HG02763 (cell line): ENCODE results near the gene VAT1L.

Experiments used
- ATAC-seq: cut with Tn5 transposase; IDR thresholded peaks from one replicate; pipeline ENCODE4 v1.9.1; 2021; ENCODE audit warnings: mild to moderate bottlenecking, moderate library complexity; ENCODE audit not compliant: unreplicated experiment

Gene VAT1L, protein sequence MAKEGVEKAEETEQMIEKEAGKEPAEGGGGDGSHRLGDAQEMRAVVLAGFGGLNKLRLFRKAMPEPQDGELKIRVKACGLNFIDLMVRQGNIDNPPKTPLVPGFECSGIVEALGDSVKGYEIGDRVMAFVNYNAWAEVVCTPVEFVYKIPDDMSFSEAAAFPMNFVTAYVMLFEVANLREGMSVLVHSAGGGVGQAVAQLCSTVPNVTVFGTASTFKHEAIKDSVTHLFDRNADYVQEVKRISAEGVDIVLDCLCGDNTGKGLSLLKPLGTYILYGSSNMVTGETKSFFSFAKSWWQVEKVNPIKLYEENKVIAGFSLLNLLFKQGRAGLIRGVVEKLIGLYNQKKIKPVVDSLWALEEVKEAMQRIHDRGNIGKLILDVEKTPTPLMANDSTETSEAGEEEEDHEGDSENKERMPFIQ

DNA sequence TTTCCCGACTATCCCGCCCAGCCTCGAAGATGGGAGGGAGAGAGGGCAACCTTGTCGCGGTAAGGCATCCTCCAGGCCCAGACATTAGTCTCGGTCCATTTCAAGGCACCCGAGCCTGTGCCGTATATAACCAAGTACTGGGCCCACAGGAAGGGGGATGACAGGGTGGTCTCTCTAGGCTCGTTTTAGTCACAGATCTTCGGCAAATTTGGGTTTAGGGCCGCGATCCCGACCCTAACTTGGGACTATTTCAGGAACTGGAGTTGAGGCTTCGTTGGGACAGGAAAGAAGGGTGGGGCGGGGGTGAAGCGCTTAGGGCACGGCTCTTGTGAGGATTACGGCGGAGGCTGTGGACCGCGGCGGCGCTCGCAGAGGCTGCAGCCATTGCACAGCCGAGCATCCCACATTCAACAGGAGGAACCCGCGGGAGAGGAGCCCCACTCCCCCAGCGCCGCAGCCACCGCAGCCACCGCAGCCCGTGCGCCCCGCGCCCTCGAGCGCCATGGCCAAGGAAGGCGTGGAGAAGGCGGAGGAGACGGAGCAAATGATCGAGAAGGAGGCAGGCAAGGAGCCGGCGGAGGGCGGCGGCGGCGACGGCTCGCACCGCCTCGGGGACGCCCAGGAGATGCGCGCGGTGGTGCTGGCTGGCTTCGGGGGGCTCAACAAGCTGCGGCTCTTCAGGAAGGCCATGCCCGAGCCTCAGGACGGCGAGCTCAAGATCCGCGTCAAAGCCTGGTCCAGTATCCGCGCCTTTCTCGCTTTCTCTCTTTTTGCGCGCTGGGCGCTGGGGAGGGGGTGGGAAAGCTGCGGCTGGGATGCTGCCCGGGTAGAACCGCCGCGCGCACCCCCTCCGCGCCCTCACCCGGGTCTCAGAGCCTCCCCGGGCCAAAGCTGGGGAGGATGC is at the start of gene VAT1L:
VAT1L (plus strand) TSS at position 384 of the 904 bp plus-strand sequence; CDS start at position 503, 119 bp downstream.
- no peak for ATAC-seq

DNA sequence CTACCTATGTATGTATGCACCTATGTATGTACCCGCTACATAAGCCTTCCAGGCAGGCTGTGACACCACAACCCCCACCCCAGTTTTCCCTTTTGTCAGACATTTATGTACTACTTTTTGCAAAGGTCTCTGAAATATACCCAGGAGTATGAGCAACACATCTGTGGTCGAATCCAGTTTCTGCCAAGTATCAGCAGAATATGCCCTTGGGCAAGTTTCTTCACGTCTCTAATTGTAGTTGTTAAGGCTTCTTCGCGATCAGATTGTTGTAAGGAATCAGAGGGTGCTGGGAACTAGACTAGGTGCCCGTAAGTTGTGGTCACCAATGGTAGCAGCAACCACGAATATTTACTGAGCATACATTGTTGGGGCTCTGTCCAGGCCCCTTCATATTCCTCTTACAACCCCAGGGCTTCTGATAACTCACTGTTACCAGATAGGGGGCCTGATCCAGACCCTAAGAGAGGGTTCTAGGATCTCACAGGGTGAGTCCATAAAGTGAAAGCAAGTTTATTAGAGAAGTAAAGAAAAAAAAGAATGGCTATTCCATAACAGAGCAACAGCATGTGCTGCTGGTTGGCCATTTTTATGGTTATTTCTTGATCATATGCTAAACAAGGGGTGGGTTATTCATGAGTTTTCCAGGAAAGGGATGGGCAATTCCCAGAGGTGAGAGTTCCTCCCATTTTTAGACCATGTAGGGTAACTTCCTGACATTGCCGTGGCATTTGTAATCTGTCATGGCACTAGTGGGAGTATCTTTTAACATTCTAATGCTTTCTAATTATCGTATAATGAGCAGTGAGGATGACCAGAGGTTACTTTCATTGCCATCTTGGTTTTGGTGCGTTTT is 49.4 kb upstream of the VAT1L start:
- no peak for ATAC-seq

DNA sequence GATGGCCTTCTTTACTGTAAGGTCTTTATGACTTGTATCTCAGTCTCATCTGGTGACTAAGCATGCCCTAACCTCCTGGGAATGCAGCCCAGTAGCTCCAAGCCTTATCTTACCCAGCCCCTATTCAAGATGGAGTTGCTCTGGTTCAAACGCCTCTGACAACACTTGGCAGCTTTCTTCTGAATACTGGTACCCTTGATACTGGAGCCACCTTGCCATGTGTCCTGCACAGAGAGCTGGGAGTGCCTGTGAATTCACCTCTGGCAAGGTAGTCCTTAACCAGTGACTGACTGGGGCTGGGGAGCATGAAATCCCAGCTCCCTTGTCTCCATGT is 48.8 kb upstream of the VAT1L start:
- no peak for ATAC-seq

DNA sequence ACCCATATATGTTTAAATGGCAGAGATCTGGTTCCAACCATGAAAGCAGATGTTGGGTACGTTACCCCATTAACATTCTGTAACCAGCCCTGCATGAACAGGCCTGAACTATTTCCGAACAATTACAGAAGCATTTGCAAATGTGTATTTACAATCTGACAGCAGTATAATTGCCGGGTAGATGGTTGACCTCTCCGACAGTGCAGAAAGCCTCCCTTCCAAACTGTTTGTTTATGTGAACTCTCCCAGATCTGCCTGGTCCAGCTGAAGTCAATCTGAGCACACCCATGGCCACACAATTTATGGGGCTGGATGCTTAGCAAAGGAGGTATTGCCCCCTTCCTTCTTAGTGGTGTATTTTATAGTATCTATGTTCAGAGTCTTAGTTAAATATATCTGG is 44.2 kb upstream of the VAT1L start:
- ATAC-seq, result no peak

DNA sequence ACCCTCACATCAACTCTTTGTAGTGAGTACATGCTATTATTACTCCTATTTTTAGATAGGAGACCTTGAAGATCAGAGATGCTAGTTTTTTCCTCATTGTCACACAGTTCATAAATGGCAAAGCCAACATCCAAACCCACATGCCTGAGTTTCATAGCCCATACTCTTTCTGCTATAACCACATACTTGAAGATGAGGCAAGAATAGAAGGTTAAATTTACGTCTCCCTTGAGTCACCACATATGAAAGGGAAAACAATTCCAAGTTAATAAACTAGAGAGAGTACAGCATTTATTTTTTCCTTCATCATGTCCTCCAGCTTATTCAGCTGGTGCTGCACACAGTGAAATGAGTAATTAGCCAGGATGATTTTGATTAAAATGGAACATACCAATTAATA is 42.4 kb upstream of the VAT1L start:
- no peak for ATAC-seq

DNA sequence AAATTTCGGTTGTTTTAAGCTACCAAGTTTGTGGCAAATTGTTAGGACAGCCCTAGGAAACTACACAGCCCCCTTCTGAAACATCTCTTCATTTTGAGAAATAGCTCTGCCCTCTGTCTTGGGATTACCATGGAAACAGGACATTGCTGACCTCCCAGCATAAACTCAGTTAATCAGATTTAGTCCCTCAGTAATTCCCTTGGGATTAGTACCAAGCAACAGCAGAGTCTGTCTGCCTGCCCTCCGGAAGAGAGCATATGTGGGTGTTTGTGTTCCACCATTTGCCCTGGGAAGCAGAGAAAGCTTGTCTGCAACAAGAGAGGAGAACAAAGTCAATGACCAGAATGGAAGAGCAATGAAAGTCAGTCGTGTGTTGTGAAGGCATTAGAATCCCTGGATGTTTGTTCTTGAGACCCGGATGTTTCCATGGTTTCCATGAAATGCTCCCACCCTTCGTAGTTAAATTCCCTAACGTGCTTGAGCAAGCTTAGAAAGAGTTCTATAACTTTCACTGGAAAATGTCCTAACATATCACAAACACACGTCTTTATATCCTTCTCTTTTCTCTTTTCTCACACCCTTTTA is 39.9 kb upstream of the VAT1L start:
- no peak for ATAC-seq

DNA sequence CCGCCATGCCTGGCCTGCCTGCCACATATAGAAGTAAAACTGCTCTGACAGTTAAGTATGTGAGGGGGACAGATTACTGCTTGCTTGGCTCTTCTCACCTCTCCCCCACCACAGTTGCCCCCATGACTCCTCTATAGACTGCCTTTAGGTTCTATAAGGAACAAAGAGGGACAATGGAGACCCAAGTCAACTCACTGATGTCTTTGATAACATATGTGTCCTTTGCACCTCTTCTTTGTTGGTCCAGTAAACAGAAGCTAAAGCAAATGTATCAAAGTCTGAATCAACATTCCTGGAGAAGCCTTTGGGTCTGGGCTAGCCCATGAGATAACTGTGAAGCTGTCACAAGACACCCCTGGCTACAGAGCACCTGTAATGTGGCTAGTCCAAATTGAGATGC is 38.9 kb upstream of the VAT1L start:
- no peak for ATAC-seq

DNA sequence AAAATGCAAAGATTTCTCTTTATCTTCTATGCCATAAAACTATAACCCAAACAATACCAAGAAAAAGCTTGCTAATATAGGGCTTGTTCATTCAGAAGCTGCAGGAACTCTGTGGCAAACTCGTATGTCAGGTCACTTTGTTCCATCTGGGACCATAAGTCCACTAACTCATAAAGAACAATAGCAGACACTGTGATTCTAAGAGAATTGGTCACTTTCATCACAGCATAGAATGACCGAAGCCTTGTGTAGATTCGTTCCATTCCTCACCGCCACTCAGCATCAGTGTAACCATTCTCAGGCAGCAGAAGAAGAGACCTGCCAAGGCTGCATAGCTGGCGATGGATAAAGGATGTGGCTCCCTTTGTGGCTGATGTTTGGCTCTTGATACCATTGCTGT is 30.3 kb upstream of the VAT1L start:
- ATAC-seq, result no peak

DNA sequence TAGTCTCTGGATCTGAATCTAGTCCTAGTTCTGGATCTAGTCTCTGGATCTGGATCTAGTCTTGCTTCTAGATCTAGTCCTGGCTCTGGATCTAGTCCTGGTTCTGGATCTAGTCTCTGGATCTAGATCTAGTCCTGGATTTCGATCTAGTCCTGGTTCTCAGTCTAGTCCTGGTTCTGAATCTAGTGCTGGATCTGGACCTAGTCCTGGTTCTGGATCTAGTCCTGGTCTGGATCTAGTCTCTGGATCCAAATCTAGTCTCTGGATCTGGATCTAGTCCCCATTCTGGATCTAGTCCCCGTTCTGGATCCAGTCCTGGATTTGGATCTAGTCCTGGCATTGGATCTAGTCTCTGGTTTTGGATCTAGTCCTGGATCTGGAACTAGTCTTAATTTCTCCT is 29.9 kb upstream of the VAT1L start:
- no peak for ATAC-seq

DNA sequence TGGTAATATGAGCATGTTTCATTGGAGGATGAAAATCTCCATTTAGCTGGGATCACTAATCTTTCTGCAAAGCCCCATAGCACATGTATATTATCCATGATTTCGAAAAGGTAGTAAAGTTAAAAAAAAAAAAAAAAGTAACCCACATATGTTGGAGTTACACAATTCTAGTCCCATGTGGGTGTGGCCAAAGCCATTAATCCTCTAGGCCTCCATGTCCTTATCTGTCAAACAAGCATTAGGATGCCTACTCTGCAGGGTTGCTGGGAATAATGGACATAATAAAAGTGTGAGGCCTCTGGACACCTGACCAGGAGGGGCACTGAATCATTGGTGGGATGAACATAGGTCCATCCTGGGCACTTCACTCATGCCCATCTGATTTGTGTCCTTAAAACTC is 29.2 kb upstream of the VAT1L start:
- no peak for ATAC-seq

DNA sequence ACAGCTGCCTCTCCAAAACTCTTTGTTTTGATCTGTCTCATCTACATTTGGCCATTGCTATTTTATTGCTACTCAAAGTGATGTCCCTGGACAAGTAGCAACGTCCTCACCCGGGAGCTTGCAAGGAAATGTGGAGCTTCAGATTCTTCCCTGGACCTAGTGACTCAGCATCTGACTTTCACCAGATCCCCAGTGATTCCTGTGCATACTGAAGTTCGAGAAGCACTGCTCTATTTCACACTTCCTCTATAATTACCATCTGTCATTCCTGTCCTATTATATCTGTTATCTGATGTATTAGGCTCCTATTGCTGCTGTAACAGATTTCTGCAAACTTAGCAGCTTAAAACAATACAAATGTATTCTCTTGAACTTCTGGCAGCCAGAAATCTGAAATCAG is 28.5 kb upstream of the VAT1L start:
- ATAC-seq, result no peak

DNA sequence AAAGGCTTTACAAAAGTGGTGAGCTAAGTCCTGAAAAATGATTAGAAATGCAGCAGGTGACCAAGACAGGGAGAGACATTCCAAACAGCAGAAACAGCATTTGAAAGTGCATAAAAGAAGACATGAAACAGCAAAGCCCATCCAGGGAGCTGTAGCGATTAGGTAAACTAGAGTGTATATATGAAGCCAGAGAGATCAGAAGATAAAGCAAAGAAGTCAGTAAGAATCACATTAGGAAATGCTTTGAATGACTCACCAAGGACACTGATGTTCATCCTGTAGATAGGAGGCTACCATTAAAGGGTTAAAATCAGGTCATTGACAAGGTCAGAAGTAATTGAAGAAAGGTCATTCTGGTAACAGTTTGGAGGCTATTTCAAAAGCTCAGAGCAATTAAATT is 27.6 kb upstream of the VAT1L start:
- ATAC-seq, result no peak

DNA sequence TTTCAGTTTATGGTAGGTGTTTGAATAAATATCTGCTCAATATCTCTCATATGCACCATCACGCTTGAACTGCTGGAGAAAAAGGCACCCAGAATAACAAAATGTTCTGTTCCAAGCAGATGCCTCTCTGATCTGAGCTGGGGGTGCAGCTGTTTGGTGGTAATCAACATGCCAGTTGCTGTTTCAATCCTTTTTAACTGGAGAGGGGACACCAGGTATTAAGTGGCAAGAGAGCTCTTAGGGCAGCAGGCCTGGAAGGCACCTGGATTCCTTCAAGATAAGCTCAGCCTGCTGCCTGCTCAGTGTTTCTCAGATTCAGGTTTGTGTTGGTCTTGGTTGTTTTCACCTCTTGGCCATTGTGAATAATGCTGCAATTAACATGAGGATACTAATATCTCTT is 27.2 kb upstream of the VAT1L start:
- ATAC-seq, result no peak

DNA sequence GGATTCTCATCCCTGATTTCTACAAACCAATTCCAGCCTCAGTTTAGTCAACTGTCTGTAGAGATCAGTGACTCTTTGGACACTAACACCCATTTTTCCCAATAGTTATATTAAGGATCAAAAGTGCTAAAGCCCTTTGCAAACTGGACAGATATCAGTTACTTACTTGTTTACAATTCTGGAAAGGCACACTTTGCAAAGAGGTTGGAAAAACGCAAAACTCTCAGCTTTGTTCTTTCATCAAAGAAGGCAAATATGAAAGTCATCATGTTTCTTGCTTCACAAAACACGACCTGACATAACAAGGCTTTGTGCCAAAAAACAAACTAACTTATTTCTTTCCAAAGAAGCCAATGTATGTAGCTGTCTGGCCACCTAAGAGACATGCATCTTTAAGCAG is 26.1 kb upstream of the VAT1L start:
- no peak for ATAC-seq

DNA sequence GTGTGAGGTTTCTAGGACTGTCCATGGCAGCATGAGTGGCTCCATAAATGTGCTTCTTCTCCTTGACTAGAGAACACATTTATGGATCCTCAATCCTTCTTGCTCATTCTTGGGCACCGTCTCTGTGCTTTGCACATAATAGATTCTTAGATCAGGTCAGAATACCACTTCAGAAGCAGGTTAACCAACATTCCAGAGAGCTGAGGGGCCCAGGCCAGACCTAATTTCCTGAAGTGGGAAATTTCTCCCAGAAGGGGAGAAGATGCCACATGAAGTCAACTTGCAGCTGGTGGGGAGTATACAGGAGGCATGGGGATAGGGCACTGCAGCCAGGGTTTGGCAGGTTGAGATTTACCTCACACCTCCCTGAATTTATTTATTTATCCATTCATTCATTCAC is 24.4 kb upstream of the VAT1L start:
- no peak for ATAC-seq

DNA sequence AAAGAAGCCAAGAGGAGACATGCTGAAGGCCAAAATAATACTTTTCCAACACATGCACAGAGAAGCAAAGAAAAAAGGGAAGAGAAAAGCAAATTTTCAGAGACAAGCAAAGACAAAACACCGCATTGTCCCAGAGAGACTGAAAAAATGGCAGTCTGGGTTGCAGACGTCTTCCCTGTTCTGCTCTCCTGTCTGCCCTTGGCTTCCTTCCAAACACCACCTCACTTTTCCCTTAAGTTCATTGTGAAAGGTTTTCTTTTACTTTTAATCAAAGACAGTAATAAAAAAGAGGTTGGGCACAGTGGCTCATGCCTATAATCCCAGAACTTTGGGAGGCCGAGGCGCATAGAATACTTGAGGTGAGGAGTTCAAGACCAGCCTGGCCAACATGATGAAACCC is 21.2 kb upstream of the VAT1L start:
- ATAC-seq, result no peak

DNA sequence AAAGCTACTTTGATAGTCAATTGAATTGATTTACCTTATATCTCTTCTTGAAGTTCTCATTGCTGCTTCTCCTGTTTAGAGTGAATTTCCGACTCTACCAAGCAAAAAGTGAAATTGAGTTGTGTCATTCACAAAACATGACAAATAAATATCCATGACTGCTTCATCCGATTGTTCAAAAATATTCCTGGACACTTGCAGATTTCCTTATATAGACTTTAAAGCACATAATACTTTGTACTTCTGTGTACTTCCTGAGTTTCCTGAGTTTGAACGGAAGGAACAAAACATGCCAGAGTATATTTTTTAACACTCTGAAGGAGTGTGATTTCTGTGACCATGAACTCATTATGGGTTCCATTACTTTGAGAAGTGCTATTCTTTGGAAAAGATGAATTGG is 20.5 kb upstream of the VAT1L start:
- ATAC-seq, result no peak

DNA sequence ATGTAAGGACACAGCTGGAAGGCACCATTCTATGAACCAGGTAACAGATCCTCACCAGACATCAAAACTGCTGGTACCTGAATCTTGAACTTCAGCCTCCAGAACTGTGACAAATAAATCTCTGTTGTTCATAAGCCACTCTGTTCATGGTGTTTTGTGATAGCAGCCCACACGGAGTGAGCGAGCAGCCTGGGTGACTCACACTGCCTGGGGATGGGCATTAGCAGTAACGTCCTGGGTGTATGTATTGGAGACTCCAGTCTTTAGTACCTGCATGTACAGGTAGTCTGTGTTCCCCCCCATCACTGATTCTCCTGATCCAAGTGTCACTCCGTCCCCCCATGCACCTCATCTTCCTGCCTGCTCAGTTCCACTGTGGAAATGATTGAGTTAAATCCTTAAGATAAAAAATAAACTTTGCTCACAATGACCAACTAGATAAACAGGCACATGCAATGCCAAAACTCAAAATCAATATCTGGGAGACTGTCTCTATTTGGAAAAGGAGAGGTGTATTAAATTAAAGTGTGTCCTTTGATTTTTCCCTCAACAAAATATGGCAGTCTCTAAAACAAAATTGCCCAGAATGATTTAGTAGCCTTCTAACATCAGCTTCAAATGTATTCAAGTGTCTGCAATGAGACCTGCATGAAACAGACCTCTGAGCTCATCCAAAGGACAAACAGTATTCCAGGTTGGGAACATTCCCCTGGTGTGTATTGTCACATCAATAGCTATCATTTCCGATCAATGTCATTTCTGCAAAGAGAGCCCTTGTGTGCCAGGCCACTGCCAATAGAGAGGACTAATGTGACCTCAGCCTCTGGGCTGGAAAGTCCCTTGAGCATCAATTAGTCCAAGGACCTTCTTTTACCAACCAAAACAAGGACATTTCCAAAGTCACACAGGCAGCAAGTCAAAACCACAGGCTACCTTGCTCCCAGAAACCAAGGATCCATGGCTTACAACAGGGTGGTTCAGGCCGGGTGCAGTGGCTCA is 12.2 kb upstream of the VAT1L start:
- ATAC-seq, result no peak

DNA sequence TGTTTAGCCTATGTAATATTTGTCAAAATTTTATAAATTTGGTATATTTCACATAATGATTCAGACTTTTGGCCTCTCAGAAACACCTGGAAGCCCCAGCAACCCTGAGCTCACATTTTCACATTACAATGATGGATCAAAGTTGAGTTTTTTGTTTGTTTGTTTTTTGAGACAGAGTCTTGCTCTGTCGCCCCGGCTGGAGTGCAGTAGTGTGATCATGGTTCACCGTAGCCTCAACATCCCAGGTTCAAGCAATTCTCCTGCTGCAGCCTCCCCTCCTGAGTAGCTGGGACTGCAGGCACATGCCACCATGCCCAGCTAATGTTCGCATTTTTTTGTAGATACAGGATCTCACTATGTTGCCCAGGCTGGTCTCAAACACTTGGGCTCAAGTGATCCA is 10.6 kb upstream of the VAT1L start:
- ATAC-seq, result no peak

DNA sequence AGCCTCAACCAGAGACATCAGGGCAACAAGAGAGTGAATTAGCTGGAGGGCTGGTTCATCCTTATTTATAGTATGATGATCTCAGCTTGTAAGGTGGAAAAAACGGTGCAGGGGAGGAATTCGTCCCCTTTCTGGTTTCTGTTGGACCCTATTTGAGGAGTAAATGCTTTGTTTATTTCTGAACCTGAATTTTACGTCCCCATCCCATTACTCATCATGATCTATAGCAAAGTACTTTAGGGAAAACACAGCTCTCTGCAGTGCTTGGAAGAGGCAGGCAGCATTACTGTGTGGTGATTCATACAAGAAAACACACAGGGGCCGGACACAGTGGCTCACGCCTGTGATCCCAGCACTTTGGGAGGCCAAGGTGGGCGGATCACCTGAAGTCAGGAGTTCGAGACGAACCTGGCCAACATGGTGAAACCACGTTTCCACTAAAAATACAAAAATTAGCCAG is 8.0 kb upstream of the VAT1L start:
- ATAC-seq, result no peak
